Activated B cell treated with CpG ODN at 0.5 μM for 24 hours (primary cell): ENCODE results near the gene AMZ1. TPM values are rescaled to one million over a fixed set of nuclear protein-coding genes. Genes with fewer than 3 reads are reported as not detected.

ENCODE experiments used
- ATAC-seq: fragments of 200-7000 bp; cut with Tn5 transposase; one replicate; pipeline ENCODE4 v1.10.0; 2021; ENCODE audit warnings: low read depth, mild to moderate bottlenecking, moderate library complexity
- CTCF ChIA-PET: fragments of 350-600 bp; sonication (Branson Sonifier 250); formaldehyde crosslinking; loops from one replicate; lab custom pipeline; 2021; ENCODE audit warnings: antibody characterized with exemption; lab: Charles Lee
- POLR2A ChIA-PET: fragments of 350-600 bp; sonication (Branson Sonifier 250); formaldehyde crosslinking; loops from one replicate; lab custom pipeline; 2021; ENCODE audit warnings: antibody characterized with exemption; lab: Charles Lee
- DNase-seq: peaks from one replicate; pipeline ENCODE4 v3.0.0; 2022
- H3K27ac Mint-ChIP-seq: one replicate; pipeline ENCODE4 v1.8.0; 2020; ENCODE audit warnings: mixed read lengths
- H3K27me3 Mint-ChIP-seq: one replicate; pipeline ENCODE4 v1.8.0; 2021; ENCODE audit warnings: mixed read lengths
- H3K36me3 Mint-ChIP-seq: one replicate; pipeline ENCODE4 v1.8.0; 2021; ENCODE audit warnings: low read depth, mixed read lengths
- H3K4me1 Mint-ChIP-seq: one replicate; pipeline ENCODE4 v1.8.0; 2021; ENCODE audit warnings: mixed read lengths
- H3K4me3 Mint-ChIP-seq: one replicate; pipeline ENCODE4 v1.8.0; 2020; ENCODE audit warnings: mild to moderate bottlenecking, mixed read lengths
- H3K9me3 Mint-ChIP-seq: one replicate; pipeline ENCODE4 v1.8.0; 2020; ENCODE audit warnings: mixed read lengths
- CTCF ChIP-seq: fragments of 200-600 bp; IDR thresholded peaks from one replicate; pipeline ENCODE4 v1.8.0; 2022; ENCODE audit warnings: antibody characterized with exemption, mild to moderate bottlenecking
- intact Hi-C: fragments of 100-400 bp; cut with micrococcal nuclease; formaldehyde crosslinking; loops from one replicate; pipeline ENCODE4 v1.15.1; 2024
- total RNA-seq: library from RNA; stranded (reverse); gene quantifications from 2 replicates; pipeline ENCODE4 v1.2.3, GENCODE V29; 2022

AMZ1 gene
- total RNA-seq, 1 donor from 2014 or later, result 8.3 TPM

GRCh38 chr7:2651336-2651735, 36.7 kb upstream of the AMZ1 start:
- ChIA-PET CTCF (interaction anchor here (1.0 kb wide), 1 partner anchor 19 kb away, joined by 3 read pairs; no protein-coding TSS in a partner anchor), POLR2A (no interaction called here)
- intact Hi-C loops, result no loop called here
- Mint-ChIP-seq H3K4me1 (no peaks in the 10 kb centered on the region), H3K36me3 (peaks cover 8% of the 10 kb centered on the region), H3K27ac (no peak overlapping the region), H3K9me3 (no peaks in the 10 kb centered on the region), H3K27me3 (no peaks in the 10 kb centered on the region), H3K4me3 (no peak overlapping the region)
- no peak for TF ChIP-seq CTCF
- ATAC-seq (no peak), DNase-seq (no peak)

- H3K4me3 Mint-ChIP-seq, result no peak overlapping the region
- POLR2A ChIA-PET, result interaction anchor here (0.6 kb wide), 1 partner anchor 99 kb away, joined by 3 read pairs; no protein-coding TSS in a partner anchor
- no peaks in the 10 kb centered on the region for H3K4me1 Mint-ChIP-seq
- no peak for DNase-seq
- H3K27me3 Mint-ChIP-seq, result no peaks in the 10 kb centered on the region
- no peak for TF ChIP-seq CTCF
- no peak overlapping the region for H3K27ac Mint-ChIP-seq
- intact Hi-C loops, result no loop called here
- no peaks in the 10 kb centered on the region for H3K9me3 Mint-ChIP-seq
- no peak for ATAC-seq
- peaks cover 8% of the 10 kb centered on the region for H3K36me3 Mint-ChIP-seq
- CTCF ChIA-PET, result no interaction called here
Measured at GRCh38 chr7:2651847-2652735, 35.9 kb upstream of the AMZ1 start.

GRCh38 chr7:2652736-2653060, 35.3 kb upstream of the AMZ1 start:
- no peaks in the 10 kb centered on the region for H3K4me1 Mint-ChIP-seq
- no peak for TF ChIP-seq CTCF
- H3K4me3 Mint-ChIP-seq, result no peak overlapping the region
- no peaks in the 10 kb centered on the region for H3K27me3 Mint-ChIP-seq
- no peak for DNase-seq
- no peak for ATAC-seq
- H3K36me3 Mint-ChIP-seq, result peaks cover 8% of the 10 kb centered on the region
- intact Hi-C loops, result no loop called here
- H3K27ac Mint-ChIP-seq, result no peak overlapping the region
- H3K9me3 Mint-ChIP-seq, result no peaks in the 10 kb centered on the region
- POLR2A ChIA-PET, result interaction anchor here (0.6 kb wide), 1 partner anchor 99 kb away, joined by 3 read pairs; no protein-coding TSS in a partner anchor
- CTCF ChIA-PET, result no interaction called here

- ATAC-seq (no peak), DNase-seq (no peak)
- Mint-ChIP-seq H3K4me1 (no peaks in the 10 kb centered on the region), H3K36me3 (peaks cover 6% of the 10 kb centered on the region), H3K9me3 (no peaks in the 10 kb centered on the region), H3K27me3 (no peaks in the 10 kb centered on the region), H3K4me3 (no peak overlapping the region), H3K27ac (no peak overlapping the region)
- POLR2A ChIA-PET, result interaction anchor here (0.7 kb wide), 1 partner anchor 26 kb away, joined by 4 read pairs; no protein-coding TSS in a partner anchor
- CTCF ChIA-PET, result interaction anchor here (1.0 kb wide), 1 partner anchor 17 kb away, joined by 4 read pairs; no protein-coding TSS in a partner anchor
- no peak for TF ChIP-seq CTCF
- intact Hi-C loops, result no loop called here
Measured at GRCh38 chr7:2654059-2654458, 33.9 kb upstream of the AMZ1 start.

GRCh38 chr7:2655870-2656614, 32.0 kb upstream of the AMZ1 start:
- no peaks in the 10 kb centered on the region for H3K27me3 Mint-ChIP-seq
- ChIA-PET POLR2A (no interaction called here), CTCF (no interaction called here)
- no peaks in the 10 kb centered on the region for H3K9me3 Mint-ChIP-seq
- DNase-seq (no peak), ATAC-seq (no peak)
- no peaks in the 10 kb centered on the region for H3K36me3 Mint-ChIP-seq
- no peak for TF ChIP-seq CTCF
- no peak overlapping the region for H3K27ac Mint-ChIP-seq
- no peak overlapping the region for H3K4me3 Mint-ChIP-seq
- intact Hi-C loops, result no loop called here
- H3K4me1 Mint-ChIP-seq, result no peaks in the 10 kb centered on the region
